T-helper 9 cell (primary cell): ENCODE results near the gene HAND1.
"Not testable (repeated sequence)": the region's sequence is repeated elsewhere in the genome, so short reads cannot be mapped to it uniquely, and the experiment has no call there.

ENCODE experiments used
- DNase-seq: peaks from one replicate; pipeline ENCODE4 v3.0.0-alpha.2; 2020
- total RNA-seq, 2 donors: gene quantifications; one replicate each; lab custom pipeline; 2026; lab: John Stamatoyannopoulos, UW

Gene HAND1
- total RNA-seq: 0 reads per million in 2 donors

DNA sequence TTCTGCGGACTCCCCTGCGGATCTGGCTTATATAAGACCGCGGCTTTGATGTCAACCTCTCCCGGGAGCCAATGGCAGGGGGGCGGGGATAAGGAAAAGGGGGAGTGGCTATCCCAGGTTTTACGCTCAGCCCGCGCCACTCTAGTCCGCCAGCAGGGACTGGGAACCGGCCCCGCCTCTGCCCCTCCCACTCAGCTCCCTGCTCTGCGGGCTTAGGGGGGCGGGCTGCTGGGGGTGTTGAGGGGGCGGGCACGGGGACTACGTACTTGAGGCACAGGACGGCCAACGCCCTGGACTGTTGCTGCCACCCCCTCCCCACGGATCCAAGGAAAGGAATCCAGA, at the start of gene HAND1:
Gene HAND1, minus strand, starts transcription at position 4 of the 342 bp plus-strand sequence. CDS start 219 bp downstream, outside the sequence.
- DNase-seq: no peak

- DNase-seq: no peak
Observed at GRCh38 chr5:154526231-154527226, 48.5 kb upstream of the HAND1 start.

GRCh38 chr5:154524859-154525258, 46.8 kb upstream of the HAND1 start:
- no peak for DNase-seq

DNA sequence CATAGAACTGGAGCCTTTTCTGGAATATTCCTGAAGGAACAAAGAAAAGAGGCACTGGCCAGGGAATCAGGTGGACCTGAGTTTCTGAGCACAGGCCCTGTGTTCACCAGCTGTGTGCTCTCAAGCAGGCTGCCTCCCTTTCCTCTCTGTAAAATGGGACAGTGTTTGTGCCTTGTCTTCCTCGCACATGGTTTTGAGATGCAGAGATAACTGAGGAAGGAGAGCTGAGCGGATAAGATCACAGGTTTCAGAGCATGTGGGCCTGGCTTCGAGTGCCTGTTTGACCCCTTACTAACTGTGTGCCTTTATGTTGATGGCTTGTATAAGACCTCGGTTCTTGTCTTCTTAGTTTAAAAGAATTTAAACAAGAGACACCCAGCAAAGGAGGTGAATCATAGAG, 46.2 kb upstream of the HAND1 start:
- DNase-seq: no peak

DNA sequence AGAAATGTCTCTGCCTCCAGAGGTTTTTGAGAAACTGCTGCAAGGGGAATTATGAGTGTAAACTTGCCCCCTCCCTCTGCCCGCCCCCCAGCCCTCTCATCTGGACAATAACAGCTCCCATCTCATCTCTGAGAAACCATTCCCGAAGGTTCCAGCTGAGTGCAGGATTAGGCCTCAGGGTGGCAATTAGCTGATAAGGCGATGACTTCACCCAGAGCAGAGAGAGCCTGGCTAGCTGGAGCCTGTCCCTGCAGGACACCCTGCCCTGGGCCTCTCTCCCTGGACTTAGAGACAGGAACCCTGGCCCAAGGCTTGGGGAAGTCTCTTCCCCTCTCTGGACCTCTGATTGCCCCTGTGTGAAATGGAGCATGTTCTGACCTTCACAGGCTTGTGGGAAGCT, 45.7 kb upstream of the HAND1 start:
- no peak for DNase-seq

GRCh38 chr5:154523104-154523503, 45.1 kb upstream of the HAND1 start:
- DNase-seq: no peak

- no peak for DNase-seq
Observed at GRCh38 chr5:154522284-154522683, 44.3 kb upstream of the HAND1 start.

DNA sequence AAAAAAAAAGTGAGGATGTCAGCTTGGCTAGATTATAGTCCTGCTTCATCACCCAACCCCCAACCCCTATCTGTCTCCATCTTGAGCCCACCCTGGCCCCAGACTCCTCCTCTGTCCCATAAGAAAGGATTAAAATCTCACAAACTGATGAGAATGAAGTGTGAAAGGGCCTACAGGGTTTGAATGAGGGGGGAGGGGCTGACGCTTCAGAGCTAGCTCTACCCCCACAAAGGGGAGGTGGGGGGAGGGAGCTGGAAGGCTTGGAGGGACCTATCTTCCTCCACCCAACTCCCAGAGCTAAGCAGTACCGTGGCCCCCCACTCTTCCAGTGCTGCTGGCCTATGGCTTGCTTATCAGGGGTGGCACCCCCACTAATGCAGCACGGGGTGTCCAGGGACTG, 43.7 kb upstream of the HAND1 start:
- no peak for DNase-seq

DNA sequence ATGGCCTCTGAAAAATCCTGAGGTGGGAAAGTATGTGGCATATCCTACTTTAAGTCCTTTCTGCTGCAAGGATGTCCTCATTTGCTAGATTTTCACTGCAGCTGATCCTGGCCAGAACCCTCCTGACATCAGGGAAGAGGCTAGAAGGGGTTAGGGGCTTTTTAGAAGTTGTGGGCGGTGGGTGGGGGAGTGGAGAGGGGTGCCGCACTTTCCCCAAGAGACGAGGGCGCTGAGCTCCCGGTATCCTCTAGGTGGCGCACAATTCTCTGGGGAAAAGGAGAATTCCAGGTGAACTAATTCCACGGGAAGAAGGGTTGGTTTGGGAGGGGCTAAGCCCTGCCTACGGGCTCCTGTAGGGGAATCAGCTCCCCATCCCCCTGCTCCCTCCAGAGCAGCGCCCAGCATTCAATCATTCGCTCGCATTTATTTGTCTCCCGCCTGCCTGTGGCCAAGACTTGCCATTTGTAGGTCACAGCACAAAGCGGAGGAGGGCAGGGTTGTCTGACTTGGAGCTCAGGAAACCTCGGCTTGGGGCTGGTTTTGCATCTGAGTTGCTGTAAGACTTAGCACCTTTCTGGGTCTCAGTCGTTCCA, 42.9 kb upstream of the HAND1 start:
- DNase-seq: no peak

DNA sequence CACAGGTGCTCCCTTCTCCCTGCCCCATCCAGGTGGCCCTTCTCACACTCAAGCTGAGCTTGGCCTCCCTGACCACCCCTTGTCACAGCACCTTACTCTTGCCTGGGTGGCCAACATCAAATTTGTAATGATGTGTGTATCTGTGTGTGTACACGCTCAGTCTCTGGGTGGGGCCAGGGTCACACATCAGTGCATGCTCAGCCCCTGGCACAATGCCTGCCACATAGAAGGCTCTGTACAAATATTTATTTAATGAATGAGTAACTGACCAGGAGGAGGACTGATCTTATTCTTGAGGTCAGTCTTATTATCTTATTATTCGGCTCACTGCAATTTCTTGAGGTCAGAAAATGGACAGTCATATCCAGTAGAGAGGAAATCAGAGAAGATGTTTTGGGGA, 41.3 kb upstream of the HAND1 start:
- DNase-seq: no peak

DNA sequence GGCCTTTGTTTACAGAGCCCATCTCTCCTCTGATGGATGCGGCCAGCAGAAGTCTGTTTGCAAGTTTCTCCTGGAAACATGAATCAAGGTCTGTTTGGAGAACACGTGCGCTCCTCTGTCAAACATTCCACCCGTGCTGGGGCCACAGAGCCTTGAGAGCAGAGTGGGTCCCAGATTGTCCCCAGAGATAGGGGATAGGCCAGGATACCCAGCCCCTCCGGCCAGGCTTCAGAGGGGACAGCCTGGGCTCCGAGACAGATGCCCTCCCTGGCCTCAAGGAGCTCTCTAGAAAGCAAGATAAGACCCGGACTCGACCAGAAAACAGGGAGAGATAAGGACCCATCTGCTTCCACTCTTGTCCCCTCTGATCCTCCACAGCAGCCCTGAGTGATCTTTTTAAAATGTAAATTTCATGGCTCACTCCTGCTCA, 40.4 kb upstream of the HAND1 start:
- no peak for DNase-seq

GRCh38 chr5:154517810-154518437, 39.9 kb upstream of the HAND1 start:
- DNase-seq: no peak

GRCh38 chr5:154517181-154517580, 39.2 kb upstream of the HAND1 start:
- no peak for DNase-seq

DNA sequence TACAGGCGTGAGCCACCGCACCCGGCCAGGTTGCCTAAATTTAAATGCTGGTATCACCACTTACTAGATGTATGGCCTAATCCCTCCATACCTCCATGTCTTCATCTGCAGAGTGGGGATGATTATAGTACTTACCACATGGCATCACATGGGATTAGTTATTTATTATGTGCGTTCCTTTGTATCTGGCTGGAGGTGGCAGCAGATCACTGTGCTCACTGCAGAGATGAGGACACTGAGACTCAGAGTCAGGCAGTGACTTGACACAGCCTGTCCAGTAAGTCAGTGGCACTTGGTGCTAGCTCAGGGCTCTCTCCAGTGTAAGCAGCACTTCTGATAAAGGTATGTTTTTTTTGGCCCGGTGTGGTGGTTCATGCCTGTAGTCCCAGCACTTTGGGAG, 38.4 kb upstream of the HAND1 start:
- DNase-seq: no peak

GRCh38 chr5:154515488-154515887, 37.5 kb upstream of the HAND1 start:
- not testable (repeated sequence) for DNase-seq

DNA sequence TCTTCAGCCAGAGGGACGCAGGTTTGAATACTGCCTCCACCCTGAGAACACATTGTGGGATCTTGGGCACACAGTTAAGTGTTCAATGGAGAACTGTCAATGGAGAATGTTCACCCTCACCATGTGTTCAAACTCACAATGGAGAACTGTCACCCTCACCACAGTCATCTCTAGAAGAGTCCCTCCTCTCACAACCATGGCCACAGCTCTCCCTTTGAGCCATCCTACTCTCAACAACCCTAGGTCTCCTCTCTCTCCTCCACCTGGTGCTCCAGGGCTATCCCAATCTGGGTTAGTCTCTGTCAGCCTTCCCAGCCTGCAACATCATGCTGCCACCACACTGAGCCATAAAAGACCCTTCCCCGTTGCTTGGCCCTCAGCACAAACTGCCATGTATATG, 36.3 kb upstream of the HAND1 start:
- DNase-seq: no peak

DNA sequence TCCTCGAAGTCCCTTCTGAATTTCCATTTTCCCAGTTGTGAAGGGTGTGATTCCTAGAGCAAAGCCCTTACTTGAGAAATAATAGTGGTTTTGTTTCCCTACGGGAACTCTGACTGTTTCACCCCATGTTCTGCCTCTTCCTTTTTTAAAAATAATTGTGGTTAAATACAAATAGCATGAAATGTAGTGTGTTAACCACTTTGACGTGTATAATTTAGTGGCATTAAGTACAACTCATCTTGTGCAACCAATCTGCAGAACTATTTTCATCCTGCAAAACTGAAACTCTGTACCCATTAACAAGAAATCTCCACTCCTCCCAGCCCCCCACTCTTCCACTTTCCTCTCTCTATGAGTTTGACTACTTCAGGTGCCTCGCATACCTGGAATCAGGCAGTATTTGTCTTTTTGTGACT, 35.6 kb upstream of the HAND1 start:
- DNase-seq: no peak

GRCh38 chr5:154511984-154512383, 34.0 kb upstream of the HAND1 start:
- no peak for DNase-seq

- no peak for DNase-seq
Observed at GRCh38 chr5:154509784-154510555, 31.9 kb upstream of the HAND1 start.

DNA sequence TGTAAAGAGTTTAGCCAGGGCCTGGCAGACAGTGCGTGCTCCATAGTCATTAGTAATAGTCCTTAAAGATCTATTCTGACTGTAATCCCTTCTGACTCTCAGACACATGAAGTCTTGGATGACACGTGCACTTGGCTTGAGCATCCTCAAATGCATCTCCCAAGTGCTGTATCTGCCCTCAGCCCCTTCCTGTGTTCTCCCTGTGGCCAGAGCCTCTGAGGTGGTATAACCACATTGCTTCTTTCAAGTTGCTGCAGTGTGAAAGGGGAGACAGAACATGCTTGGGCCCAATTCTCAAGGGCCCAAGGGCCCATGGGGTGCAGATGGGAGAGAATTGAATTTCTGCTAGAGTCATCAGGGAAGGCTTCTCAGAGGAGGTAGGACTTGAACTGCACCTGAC, 30.1 kb upstream of the HAND1 start:
- DNase-seq: no peak

DNA sequence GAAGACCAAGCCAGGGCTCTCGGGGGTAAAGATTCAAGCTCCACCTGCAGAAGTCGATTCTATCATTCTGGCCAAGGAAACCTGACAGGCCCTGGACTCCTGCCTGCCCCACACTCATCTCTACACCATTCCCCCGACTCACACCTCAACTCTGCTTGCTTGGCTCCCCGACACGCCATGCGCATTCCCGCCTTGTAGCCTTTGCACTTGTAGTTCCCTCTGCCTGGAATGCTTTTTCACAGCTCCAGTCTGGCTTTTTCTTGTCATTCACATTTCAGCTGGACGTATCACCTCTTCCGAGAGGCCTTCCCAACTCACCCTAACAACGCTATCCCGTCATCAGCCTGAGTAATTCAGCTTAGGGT, 28.7 kb upstream of the HAND1 start:
- no peak for DNase-seq

GRCh38 chr5:154506049-154506715, 28.2 kb upstream of the HAND1 start:
- no peak for DNase-seq
